ENCODE results near the gene WDR18.

DNA sequence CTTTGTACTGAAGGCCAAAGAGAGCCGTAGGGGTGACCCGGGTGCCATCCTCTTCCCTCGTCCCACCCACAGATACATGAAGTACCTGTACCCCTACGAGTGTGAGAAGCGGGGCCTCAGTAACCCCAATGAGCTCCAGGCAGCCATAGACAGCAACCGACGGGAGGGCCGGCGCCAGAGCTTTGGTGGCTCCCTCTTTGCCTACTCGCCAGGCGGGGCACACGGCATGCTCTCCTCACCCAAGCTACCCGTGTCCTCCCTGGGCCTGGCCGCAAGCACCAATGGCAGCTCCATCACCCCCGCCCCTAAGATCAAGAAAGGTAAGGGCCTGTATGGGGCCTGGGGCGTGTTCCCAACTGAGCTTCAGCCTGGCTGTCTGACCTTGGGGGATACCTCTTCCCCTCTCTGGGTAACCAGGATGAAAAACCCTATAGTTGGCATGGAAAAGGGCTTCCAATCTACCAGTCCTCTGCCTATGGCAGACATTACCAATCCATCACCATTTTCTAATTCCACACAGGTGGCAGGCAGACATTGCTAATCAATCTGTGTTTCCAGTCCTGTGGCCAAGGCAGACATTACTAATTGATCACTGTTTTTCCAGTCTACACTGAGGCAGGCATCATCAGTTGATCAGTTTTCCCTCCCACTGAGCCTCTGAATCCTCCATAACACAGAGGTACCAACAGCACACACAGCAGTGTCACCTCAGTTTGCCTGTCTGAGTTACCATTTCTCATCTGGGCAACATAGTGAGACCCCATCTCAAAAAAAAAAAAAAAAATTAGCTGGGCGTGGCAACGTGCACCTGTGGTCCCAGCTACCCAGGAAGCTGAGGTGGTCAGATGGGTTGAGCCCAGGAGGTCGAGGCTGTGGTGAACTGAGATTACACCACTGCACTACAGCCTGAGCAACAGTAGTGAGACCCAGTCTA lies 19.1 kb upstream of the WDR18 start:
- TF ChIP-seq TAF1 (IDR thresholded peaks at IDR 0.05; ENCODE audit: borderline replicate concordance, low read depth, low read length): no peak
- TF ChIP-seq RFX5 (IDR thresholded peaks at IDR 0.05; ENCODE audit: low read length): no peak
- TF ChIP-seq, protein P1, sequence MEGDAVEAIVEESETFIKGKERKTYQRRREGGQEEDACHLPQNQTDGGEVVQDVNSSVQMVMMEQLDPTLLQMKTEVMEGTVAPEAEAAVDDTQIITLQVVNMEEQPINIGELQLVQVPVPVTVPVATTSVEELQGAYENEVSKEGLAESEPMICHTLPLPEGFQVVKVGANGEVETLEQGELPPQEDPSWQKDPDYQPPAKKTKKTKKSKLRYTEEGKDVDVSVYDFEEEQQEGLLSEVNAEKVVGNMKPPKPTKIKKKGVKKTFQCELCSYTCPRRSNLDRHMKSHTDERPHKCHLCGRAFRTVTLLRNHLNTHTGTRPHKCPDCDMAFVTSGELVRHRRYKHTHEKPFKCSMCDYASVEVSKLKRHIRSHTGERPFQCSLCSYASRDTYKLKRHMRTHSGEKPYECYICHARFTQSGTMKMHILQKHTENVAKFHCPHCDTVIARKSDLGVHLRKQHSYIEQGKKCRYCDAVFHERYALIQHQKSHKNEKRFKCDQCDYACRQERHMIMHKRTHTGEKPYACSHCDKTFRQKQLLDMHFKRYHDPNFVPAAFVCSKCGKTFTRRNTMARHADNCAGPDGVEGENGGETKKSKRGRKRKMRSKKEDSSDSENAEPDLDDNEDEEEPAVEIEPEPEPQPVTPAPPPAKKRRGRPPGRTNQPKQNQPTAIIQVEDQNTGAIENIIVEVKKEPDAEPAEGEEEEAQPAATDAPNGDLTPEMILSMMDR (IDR thresholded peaks at IDR 0.05): no peak
- TF ChIP-seq, protein P2, sequence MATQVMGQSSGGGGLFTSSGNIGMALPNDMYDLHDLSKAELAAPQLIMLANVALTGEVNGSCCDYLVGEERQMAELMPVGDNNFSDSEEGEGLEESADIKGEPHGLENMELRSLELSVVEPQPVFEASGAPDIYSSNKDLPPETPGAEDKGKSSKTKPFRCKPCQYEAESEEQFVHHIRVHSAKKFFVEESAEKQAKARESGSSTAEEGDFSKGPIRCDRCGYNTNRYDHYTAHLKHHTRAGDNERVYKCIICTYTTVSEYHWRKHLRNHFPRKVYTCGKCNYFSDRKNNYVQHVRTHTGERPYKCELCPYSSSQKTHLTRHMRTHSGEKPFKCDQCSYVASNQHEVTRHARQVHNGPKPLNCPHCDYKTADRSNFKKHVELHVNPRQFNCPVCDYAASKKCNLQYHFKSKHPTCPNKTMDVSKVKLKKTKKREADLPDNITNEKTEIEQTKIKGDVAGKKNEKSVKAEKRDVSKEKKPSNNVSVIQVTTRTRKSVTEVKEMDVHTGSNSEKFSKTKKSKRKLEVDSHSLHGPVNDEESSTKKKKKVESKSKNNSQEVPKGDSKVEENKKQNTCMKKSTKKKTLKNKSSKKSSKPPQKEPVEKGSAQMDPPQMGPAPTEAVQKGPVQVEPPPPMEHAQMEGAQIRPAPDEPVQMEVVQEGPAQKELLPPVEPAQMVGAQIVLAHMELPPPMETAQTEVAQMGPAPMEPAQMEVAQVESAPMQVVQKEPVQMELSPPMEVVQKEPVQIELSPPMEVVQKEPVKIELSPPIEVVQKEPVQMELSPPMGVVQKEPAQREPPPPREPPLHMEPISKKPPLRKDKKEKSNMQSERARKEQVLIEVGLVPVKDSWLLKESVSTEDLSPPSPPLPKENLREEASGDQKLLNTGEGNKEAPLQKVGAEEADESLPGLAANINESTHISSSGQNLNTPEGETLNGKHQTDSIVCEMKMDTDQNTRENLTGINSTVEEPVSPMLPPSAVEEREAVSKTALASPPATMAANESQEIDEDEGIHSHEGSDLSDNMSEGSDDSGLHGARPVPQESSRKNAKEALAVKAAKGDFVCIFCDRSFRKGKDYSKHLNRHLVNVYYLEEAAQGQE (IDR thresholded peaks at IDR 0.05; ENCODE audit: low read depth, low read length): no peak
- no peak for TF ChIP-seq SMC3 (IDR thresholded peaks at IDR 0.05; ENCODE audit: low read depth, low read length)
- no peak for TF ChIP-seq NFIC (IDR thresholded peaks at IDR 0.05; ENCODE audit: borderline replicate concordance)
- no peak for TF ChIP-seq RAD21 (IDR thresholded peaks at IDR 0.05; ENCODE audit: low read length)
- TF ChIP-seq, protein P3, sequence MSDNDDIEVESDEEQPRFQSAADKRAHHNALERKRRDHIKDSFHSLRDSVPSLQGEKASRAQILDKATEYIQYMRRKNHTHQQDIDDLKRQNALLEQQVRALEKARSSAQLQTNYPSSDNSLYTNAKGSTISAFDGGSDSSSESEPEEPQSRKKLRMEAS (IDR thresholded peaks at IDR 0.05; ENCODE audit: low read depth): no peak

All from SK-N-SH (cell line).